HG02759 (cell line): ENCODE measurements around the gene GRAMD2A.

Source experiments
- ATAC-seq: cut with Tn5 transposase; IDR thresholded peaks from one replicate; pipeline ENCODE4 v1.9.1; 2021; ENCODE audit warnings: mild to moderate bottlenecking, moderate library complexity; ENCODE audit not compliant: unreplicated experiment

The GRAMD2A gene

DNA sequence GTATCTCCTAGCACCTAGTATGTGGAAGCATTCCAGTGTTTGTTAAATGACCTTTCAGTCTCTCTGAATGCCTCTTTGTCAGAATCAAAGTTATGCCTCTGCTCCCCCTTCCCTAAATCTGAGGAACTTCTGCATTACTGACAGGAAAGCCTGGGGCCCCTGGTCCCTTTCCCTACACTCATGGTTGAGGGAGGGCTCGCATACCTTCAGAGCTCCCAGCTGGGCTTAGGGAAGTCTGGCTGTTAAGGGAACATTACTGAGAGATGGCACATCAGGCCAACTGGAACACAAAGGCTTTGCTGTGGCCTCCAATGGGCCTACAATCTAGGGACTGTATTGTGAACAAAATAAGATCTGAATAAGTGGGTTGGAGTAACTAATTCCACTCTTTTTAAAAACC lies 23.1 kb upstream of the GRAMD2A start:
- no peak for ATAC-seq

- no peak for ATAC-seq
These were observed 19.6 kb upstream of the GRAMD2A start for GRCh38 chr15:72217216-72217615.

DNA sequence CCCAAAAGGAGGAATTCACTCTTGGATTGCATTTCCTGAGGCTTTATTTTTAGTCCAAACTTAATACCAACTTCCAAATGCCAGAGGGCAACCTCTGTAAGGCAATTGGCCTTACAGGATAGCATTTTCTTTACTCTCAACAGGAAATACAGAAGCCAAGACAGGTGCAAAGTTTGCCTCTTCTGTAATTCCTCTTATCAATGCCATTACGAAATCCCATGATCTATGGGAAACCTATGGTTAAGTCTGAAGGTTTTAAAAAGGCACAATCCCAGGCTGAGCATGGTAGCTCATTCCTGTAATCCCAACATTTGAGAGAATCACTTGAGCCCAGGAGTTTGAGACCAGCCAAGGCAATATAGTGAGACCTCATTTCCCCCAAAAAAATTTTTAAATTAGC lies 18.5 kb upstream of the GRAMD2A start:
- no peak for ATAC-seq

DNA sequence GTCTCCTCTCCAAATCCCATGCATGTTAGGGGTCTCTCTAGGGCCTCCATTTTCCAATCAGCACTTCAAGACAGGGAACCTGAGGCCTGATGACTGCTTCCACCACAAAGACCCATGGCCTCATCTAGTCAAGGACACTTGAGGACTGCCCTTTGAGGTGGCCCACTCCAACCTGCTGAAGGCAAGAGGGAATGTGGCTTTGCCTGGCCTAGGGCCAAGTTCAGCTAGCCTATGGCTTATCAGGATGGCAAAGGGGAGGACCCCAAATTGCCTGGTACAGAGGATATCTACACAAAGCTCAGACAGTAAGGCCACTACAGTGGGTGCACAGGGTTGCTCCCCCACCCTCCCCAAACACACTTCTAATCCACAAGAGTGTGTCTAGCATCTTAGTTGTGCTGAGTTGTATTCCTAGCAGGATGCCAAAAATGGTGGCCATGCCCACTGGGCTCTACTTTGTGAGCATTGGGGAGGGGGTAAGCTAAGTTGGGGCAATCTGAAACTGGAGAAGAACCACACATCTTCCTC lies 10.0 kb upstream of the GRAMD2A start:
- no peak for ATAC-seq

DNA sequence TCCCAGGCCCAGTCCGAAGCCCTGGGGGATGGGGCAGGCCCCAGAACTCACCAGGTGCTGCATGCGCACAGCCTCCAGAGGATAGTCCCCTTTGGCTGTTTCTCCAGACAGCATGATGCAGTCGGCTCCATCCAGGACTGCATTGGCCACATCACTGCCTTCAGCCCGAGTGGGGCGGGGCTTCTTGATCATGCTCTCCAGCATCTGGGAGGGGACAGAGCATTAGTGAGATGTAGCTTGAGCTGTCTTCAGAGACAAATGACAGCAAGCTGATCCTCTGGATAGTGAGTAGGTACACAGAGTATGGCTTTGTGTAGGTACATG lies 9.1 kb upstream of the GRAMD2A start:
- ATAC-seq: no peak

DNA sequence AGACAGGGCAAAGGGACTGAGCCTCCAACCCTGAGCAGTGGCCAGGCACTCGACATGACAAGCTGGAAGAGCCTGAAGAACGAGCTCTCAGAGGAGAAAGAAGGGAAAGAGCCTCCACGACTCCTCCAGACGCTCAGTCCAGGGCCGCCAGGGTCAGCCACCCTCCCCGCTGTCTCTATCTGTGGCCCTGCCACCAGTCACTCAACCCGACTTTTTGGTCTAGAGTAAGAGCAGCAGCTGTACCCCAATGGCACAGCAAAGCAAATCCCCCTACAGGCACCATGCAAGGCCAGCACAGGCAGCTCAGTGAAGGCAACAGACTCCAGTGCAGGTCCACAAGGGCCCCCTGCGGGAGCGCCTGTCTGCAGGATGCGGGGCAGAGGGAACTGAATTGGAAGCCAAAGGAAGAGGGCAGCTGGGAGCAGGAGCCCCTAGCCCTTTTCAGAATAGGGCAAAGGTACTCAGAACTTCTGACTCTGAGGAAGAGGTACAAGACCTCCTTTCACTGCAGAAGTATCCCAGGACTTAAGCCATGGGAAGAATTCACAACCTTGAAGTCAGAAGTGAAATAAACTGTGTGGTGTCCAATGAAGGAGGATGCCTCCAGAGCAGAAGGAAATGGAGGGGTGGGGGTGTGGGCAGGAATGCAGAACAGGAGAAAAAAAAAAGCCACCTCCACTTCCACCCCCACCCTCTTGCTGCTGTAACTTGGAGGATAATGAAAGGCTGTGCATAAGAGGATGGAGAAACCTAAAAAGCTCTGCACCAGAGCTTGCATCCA lies 8.5 kb upstream of the GRAMD2A start:
- ATAC-seq: no peak

- no peak for ATAC-seq
These were observed 7.7 kb upstream of the GRAMD2A start for GRCh38 chr15:72205273-72205672.

DNA sequence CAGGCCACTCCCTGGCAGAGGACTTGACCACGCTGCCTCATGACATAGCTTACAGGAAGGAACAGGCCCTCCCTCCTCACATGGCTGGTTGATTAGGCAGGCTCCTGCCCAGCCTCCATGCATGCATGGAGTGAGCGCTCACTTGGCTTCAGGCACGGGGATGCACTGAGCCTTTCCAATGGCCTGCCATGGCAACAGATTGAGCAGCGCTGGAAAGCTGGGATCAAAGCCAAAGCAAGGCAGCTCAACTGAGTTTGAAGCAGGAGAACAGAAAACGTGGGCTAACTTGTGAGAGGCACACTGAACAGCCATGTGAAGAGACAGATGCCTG lies 5.9 kb upstream of the GRAMD2A start:
- no peak for ATAC-seq

GRCh38 chr15:72202801-72203506 lies 5.4 kb upstream of the GRAMD2A start:
- no peak for ATAC-seq

- no peak for ATAC-seq
These were observed 4.7 kb upstream of the GRAMD2A start for GRCh38 chr15:72202302-72202701.

GRCh38 chr15:72201391-72201921 lies 3.9 kb upstream of the GRAMD2A start:
- no peak for ATAC-seq

DNA sequence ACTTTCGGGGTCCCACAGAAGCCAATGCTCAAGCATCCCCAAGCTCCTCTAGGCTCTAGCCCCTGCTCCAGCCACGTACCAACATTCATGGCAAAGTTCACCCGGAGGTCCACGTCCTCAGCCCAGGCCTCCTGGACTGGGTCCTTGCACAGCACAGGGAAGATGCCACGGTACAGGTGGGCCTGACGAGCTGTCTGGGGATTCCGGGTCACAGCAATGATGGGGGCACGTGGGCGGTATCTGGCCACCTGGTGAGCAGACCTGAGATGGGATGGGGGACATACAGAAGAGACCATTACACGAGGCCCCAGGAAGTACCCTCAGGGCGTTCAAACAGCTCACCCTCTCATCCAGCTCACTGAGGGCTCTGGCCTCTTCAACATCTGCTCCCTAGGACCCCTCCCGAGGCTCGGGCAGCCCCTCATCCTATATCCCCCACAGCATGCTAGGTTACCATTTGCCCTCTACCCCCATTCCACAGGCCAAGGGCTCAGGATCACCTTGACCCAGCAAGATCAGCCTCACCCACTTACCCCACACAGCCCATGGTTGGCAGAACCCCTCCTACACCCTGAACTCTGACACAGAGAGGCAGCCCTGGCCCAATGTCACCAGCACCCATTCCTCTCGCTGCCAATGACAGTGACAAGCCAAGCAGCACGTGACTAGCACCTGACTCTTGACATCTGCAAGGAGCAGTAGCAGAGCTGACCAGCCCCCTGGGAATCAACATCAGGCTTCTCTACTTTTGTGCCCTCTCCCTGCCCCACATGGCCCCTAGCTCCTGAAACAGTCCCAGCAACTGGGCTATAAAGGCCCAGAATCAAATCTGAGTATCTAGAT lies 3.0 kb upstream of the GRAMD2A start:
- ATAC-seq: no peak

DNA sequence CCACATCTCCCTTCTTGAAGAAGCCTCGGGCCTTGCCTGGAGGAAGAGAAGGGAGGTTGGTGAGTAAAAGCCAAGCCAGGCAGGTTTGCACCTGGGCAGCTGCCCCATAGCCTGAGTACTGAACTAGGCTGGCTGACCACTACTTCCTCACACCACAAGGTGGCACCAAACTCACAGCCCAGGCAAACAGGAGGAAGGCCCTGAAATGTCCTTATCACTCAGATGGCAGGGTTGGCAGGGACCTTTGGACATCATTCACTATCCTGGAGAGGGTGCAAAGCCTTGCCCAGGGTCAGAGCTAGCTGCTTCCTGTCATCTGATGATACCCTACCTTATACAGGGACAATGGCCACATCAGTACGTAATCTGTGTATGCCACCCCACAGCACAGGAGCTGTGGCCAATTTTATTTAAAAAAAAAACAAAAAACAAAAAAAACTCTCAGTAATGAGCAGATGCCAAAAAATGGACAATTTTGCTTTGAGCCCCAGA lies 2.2 kb upstream of the GRAMD2A start:
- peak; percentile 43 for ATAC-seq

- no peak for ATAC-seq
These were observed 1.6 kb upstream of the GRAMD2A start for GRCh38 chr15:72199205-72199515.

DNA sequence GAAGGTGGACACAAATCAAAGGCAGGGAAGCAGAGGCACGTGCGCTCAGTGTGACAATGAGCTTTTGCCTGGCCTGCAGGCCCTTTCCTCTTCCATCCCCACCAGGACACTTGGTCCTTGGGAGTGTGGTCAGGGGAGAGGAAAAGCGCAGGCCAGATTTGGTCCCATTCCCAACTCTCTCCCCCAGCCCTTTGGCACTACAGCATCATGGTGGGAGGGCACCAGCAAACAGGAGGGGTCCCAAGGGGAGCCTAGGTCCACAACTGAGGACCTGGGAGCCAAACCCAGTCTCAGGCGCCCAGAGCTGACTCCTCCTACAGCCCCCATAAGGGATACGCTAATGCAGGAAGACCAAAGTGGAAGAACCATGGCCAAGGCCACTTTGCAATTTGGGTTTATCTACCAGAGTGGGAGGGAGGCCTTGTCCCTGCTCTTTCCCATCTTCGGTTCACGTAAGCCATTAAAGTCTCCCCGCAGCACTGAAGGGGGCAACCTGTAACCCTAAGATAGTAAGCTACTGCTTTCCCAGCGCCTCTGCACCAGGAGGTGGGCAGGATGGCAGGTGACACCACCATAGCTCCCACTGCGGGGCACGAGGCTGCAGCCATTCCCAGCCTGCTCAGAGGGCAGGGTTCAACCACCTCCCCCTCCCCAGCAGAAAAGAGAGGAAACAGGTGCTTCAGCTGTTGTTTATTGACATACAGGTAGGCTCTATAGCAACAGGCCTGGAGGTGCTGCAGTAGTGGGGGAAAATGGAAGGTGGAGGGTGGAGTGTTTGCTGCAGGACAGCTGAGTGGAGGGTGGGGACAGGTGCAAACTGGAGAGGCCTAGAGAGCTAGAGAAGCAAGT lies 993 bp upstream of the GRAMD2A start:
- ATAC-seq: no peak

GRCh38 chr15:72197041-72197459 lies 537 bp downstream of the GRAMD2A start:
- ATAC-seq: no peak

DNA sequence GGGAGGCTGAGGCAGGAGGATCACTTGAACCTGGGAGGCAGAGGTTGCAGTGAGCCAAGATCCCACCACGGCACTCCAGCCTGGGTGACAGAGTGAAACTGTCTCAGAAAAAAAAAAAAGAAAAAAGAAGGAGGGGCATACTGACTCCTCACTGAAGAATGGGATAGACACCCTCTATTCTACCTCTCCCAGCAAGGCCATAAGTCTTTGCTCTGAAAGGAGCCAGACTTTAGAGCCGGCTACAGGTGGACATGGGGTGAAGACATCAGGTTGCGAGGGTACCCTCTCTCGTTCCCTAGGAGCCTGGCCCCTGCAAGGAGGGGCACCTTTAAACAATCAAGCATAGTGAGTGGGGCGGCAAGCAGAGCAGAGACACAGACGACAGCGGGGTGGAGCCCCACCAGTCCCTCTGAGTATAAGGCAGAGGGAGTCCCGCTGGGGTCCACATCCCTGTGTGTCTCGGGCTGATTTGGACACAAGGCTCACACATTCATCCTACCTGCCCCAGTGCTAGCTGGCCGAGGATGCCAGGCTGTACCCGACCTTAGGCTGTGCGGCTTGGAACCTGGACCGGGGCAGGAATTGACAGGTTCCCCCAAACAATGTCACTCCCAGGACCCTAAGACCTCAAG lies 1.1 kb downstream of the GRAMD2A start:
- no peak for ATAC-seq

DNA sequence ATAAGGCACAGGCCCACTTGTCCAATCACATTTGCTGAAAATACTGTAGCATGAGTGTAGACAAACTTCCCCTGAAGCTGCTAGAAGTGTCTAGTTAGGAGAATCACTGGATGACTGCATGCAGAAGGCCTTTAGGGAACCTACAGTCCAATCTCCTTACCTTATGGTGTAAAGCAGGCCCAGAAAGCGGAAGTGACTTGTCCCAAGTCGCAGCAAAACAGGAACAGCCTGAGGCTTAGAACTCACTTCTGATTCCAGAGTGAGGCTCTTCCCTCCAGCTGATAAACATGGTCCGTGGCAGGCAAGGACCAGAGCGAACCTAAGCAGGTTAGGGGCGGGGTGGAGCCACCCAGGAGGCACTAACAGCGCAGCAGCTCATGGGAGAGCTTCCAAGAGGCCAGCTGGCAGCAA lies 2.5 kb downstream of the GRAMD2A start:
- no peak for ATAC-seq

DNA sequence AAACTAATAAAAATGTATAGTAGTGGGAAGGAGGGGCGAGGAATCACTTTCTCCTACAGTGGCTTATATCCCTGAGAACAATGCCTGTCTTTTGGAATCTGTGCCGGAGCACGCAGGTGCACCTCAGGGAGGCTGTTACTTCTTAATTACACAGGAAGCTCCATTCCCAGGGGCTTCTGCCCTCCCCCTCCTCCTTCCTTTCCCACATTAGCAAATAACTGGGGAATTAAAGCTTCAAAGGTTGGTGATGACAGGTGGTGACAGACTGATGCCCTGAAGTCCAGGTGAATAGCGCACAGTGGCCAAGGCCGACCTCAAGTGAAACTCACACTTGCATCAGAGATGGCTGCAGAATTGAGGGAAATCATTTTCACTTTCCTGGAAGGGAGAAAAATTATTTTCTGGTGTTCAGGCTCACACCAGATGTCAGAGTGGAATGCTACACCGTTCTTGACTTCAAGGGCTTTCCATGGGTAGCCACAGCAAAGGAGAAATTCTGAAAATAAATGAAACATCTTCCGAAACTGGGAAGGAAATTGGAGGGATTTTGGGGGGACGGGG lies 3.7 kb downstream of the GRAMD2A start:
- no peak for ATAC-seq

GRCh38 chr15:72192416-72192815 lies 5.2 kb downstream of the GRAMD2A start:
- no peak for ATAC-seq
